GM18868 (cell line): ENCODE measurements around the gene GPC1.

Experiments
- ATAC-seq: cut with Tn5 transposase; IDR thresholded peaks from one replicate; pipeline ENCODE4 v1.9.1; 2021; ENCODE audit warnings: mild to moderate bottlenecking, moderate library complexity; ENCODE audit not compliant: unreplicated experiment

GPC1 gene

GRCh38 chr2:240509667-240510512 is 74.4 kb downstream of the GPC1 start:
- no peak for ATAC-seq

- ATAC-seq = no peak
Measured at GRCh38 chr2:240510513-240511210, 75.2 kb downstream of the GPC1 start.

GRCh38 chr2:240511351-240512108 is 76.1 kb downstream of the GPC1 start:
- ATAC-seq = no peak

- no peak for ATAC-seq
Measured at GRCh38 chr2:240512109-240512485, 76.6 kb downstream of the GPC1 start.

GRCh38 chr2:240512666-240513535 is 77.4 kb downstream of the GPC1 start:
- no peak for ATAC-seq

GRCh38 chr2:240513549-240514287 is 78.3 kb downstream of the GPC1 start:
- ATAC-seq = peak; percentile 92

GRCh38 chr2:240514631-240515030 is 79.2 kb downstream of the GPC1 start:
- ATAC-seq = no peak

- ATAC-seq = no peak
Measured at GRCh38 chr2:240517342-240517741, 81.9 kb downstream of the GPC1 start.
